Measurements from ENCODE around the gene CHD8. TPM values are rescaled to one million over a fixed set of nuclear protein-coding genes. Genes with fewer than 3 reads are reported as not detected.
A peak's percentile ranks its signal among the peaks of the same experiment; 100 is the strongest.

The CHD8 gene, protein sequence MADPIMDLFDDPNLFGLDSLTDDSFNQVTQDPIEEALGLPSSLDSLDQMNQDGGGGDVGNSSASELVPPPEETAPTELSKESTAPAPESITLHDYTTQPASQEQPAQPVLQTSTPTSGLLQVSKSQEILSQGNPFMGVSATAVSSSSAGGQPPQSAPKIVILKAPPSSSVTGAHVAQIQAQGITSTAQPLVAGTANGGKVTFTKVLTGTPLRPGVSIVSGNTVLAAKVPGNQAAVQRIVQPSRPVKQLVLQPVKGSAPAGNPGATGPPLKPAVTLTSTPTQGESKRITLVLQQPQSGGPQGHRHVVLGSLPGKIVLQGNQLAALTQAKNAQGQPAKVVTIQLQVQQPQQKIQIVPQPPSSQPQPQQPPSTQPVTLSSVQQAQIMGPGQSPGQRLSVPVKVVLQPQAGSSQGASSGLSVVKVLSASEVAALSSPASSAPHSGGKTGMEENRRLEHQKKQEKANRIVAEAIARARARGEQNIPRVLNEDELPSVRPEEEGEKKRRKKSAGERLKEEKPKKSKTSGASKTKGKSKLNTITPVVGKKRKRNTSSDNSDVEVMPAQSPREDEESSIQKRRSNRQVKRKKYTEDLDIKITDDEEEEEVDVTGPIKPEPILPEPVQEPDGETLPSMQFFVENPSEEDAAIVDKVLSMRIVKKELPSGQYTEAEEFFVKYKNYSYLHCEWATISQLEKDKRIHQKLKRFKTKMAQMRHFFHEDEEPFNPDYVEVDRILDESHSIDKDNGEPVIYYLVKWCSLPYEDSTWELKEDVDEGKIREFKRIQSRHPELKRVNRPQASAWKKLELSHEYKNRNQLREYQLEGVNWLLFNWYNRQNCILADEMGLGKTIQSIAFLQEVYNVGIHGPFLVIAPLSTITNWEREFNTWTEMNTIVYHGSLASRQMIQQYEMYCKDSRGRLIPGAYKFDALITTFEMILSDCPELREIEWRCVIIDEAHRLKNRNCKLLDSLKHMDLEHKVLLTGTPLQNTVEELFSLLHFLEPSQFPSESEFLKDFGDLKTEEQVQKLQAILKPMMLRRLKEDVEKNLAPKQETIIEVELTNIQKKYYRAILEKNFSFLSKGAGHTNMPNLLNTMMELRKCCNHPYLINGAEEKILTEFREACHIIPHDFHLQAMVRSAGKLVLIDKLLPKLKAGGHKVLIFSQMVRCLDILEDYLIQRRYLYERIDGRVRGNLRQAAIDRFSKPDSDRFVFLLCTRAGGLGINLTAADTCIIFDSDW (N-terminal part only)
- total RNA-seq, result 100 to 1,000 TPM; 123 to 127 TPM

DNA sequence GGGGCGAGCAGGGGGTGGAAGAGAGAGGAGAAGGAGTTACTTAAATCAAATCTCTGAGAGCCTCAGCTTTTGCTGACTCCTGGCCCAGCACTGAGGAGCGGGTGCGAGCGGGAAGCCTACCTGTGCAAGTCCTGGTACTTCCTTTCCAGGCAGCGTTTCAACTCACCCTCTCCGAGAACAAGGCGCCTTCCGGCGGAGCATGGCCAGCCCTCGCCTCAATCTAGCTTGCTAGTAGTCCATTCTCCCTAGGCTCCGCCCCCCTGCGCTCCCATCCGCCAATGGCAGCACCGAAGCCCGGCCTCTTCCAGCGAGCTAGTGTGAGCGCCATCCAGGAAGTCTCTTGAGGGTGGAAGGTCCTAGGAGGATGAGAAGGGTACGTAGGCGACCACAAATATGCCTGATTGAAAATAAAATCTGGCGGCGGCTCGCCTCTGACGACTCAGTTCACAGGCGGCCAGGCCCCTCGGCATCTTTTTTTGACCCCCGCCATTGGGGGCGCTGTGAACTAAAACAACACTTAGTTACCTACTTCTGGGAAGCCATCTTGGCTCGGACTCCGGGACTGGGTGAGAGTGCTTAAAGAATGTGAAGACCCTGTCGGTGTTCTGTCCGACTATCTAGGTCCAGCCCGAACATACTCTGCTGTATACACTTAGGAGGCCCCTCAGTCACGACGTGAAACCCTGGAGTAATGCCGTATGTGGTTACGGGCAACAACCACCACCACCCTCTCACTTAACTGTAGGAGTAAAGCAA, at the start of gene CHD8:
TSS of gene CHD8 (minus strand) at position 212 of the 756 bp plus-strand sequence. CDS start 24,480 bp downstream, outside the sequence.
- peaks cover 36% of the 10 kb centered on the region for H3K4me1 Mint-ChIP-seq
- peak; percentile 100 for DNase-seq
- H3K4me3 Mint-ChIP-seq, result peak within 1 kb of the TSS; percentile 92
- CTCF ChIA-PET, result interaction anchor here (0.6 to 5.0 kb wide), 18 partner anchors 9 to 331 kb away, joined by 3 to 36 read pairs (median 4); partner anchors contain the start of genes RAB2B, SUPT16H and TOX4
- POLR2A ChIA-PET, result interaction anchor here (0.6 to 1.8 kb wide), 2 partner anchors 19 to 42 kb away, joined by 5 to 20 read pairs; no protein-coding TSS in a partner anchor
- peaks cover 27% of the 10 kb centered on the region for H3K36me3 Mint-ChIP-seq (ENCODE audit: low read depth)
- no peaks in the 10 kb centered on the region for H3K9me3 Mint-ChIP-seq
- no peaks in the 10 kb centered on the region for H3K27me3 Mint-ChIP-seq
- peak within 1 kb of the TSS; percentile 99 for H3K27ac Mint-ChIP-seq

DNA sequence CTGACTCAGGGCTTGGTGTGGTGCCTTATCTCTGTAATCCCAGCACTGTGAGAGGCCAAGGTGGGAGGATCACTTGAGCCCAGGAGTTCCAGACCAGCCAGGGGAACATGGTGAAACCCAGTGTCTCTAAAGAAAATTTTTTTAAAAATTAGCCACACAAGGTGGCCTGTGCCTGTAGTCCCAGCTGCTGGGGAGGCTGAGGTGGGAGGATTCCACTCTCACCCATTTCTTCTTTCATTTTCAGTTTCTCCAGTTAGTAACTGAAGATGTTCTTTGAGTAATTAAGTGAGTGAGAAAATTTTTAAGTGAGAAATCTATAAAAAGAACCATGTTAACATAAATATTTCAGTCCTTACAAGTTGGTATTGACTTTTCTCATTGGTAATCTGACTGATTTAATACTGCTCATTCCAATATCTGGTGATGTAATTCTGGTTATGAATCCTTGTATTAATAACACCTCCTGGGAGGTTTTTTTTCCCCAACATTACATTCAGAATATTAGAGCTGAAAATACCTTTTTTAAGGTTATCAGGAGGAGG, 49.2 kb upstream of the CHD8 start:
- ChIA-PET CTCF (interaction anchor here (0.6 kb wide), 1 partner anchor 32 kb away, joined by 3 read pairs; no protein-coding TSS in a partner anchor), POLR2A (interaction anchor here (0.7 kb wide), 1 partner anchor 29 kb away, joined by 3 read pairs; no protein-coding TSS in a partner anchor)
- H3K4me3 Mint-ChIP-seq, result peak overlapping the region; percentile 51
- H3K27ac Mint-ChIP-seq, result peak overlapping the region; percentile 83
- peaks cover 53% of the 10 kb centered on the region for H3K4me1 Mint-ChIP-seq
- peak; percentile 34 for DNase-seq
- H3K9me3 Mint-ChIP-seq, result no peaks in the 10 kb centered on the region
- peaks cover 59% of the 10 kb centered on the region for H3K36me3 Mint-ChIP-seq (ENCODE audit: low read depth)
- no peaks in the 10 kb centered on the region for H3K27me3 Mint-ChIP-seq

DNA sequence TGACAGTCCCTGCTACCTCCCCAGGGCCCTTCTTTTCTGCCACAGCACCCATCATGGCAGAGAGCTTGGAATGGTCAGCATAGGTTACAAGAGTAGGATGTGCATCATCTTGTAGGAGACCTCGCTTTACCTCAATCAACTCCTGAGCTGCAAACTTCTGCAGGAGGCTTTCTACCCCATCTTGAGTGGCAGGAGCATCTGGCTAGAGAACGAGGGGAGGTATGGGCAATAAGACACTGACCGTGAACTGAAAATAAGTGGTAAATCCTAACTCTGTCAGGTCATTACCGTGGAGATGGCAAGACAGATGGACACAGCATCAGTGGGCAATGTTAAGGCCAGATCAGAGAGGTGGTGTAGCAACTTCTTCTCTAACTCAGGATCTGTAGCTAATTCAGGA, 47.5 kb upstream of the CHD8 start:
- H3K4me1 Mint-ChIP-seq, result peaks cover 54% of the 10 kb centered on the region
- H3K27me3 Mint-ChIP-seq, result no peaks in the 10 kb centered on the region
- no peak overlapping the region for H3K4me3 Mint-ChIP-seq
- POLR2A ChIA-PET, result no interaction called here
- no peak overlapping the region for H3K27ac Mint-ChIP-seq
- DNase-seq, result no peak
- H3K36me3 Mint-ChIP-seq (ENCODE audit: low read depth), result peaks cover 68% of the 10 kb centered on the region
- no peaks in the 10 kb centered on the region for H3K9me3 Mint-ChIP-seq
- CTCF ChIA-PET, result interaction anchor here (0.9 kb wide), 1 partner anchor 14 kb away, joined by 3 read pairs; no protein-coding TSS in a partner anchor

DNA sequence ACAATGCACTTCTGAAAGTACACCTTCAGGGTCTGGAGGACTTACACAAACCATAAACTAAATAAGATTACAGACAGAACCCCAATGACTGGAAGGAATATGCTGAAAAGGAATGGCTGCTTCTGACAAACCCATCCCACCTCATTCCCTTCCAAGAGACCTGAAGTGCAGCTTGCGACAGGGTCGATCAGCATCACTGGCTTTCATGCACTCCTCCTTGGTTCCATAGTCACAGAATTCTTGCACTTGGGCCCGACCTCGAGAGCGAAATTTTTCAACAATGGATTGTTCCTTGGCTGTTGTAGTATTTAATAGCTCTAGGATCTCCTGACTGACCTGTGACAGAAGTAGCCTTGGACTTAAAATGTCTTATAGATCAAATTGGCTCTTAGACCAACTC, 45.6 kb upstream of the CHD8 start:
- CTCF ChIA-PET, result interaction anchor here (0.7 to 2.4 kb wide), 6 partner anchors 11 to 531 kb away, joined by 3 to 9 read pairs (median 4); partner anchors contain the start of genes RAB2B and TOX4
- no peaks in the 10 kb centered on the region for H3K27me3 Mint-ChIP-seq
- H3K4me1 Mint-ChIP-seq, result peaks cover 44% of the 10 kb centered on the region
- no peaks in the 10 kb centered on the region for H3K9me3 Mint-ChIP-seq
- peaks cover 70% of the 10 kb centered on the region for H3K36me3 Mint-ChIP-seq (ENCODE audit: low read depth)
- POLR2A ChIA-PET, result interaction anchor here (0.6 kb wide), 1 partner anchor 1033 kb away, joined by 3 read pairs; no protein-coding TSS in a partner anchor
- H3K4me3 Mint-ChIP-seq, result no peak overlapping the region
- no peak overlapping the region for H3K27ac Mint-ChIP-seq
- no peak for DNase-seq

DNA sequence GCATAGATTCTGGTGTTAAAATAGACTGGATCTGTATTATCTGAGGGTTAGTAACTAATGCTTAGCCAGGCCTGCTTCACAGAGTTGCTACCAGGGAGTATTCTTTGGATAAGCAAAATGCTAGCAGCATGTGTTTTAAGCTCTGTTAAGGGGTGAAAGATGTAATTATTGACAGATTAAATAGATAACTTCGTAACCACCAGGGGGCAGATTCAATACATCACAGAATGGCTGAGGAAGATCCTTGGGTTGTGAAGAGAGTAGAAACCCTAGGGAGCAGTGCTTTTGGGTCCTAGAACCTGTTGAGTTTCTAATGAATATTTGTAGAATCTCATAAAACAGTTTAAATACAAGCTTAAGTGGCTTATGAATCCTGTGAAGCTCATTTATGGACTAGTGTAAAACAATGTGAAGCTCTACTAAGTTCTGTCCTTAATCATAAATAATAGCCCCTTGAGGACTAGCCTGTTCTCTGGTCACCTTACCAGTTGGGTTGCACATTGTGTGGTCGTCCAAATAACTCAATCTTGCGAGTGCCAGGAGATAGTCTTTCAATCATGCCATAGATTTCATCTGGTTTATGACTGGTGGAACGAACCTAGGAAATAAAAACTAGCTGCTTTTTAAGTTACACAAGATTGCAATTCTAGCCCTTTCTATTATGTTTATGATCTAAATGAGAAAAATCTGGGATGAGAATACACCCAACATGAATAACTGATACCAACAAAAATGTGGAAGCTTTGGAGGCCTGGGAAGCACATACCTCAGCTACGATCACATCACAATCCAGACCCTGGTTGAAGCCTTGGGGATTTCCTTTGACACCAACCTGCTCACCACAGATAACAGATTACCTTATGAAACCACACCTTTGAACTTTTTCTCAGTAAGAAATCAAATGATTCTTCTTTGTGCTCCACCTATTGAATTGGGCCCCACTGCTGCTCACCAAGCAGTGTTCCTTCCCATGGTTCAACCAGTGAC, 42.9 kb upstream of the CHD8 start:
- POLR2A ChIA-PET, result interaction anchor here (0.7 kb wide), 1 partner anchor 42 kb away, joined by 5 read pairs; no protein-coding TSS in a partner anchor

DNA sequence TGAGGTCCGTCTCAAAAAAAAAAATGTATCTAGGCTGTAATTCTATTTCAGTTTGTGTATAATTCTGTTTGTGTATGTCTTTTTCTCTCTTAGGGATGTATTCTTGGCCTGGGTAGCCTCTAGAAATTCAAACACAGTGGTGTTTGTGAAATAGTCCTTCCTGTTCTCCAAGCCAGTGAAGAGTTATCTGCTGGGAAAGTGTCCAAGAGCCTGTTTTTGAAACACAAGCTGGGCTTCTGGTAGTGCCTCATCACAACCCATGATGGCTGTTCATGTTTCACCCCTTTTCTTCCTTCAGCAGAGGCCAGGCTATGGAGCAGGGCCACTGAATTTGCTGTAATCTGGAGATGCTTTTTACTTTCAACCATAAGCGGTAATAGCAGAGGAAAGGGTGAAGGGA, 40.5 kb upstream of the CHD8 start:
- ChIA-PET POLR2A (no interaction called here), CTCF (no interaction called here)
- H3K36me3 Mint-ChIP-seq (ENCODE audit: low read depth), result peaks cover 72% of the 10 kb centered on the region
- DNase-seq, result no peak
- H3K27me3 Mint-ChIP-seq, result no peaks in the 10 kb centered on the region
- H3K27ac Mint-ChIP-seq, result no peak overlapping the region
- H3K9me3 Mint-ChIP-seq, result no peaks in the 10 kb centered on the region
- peaks cover 27% of the 10 kb centered on the region for H3K4me1 Mint-ChIP-seq
- no peak overlapping the region for H3K4me3 Mint-ChIP-seq

More for the DNA sequence above, 42.9 kb upstream of the CHD8 start:
- peak overlapping the region; percentile 69 for H3K27ac Mint-ChIP-seq
- CTCF ChIA-PET, result interaction anchor here (0.5 to 4.4 kb wide), 15 partner anchors 9 to 1102 kb away, joined by 3 to 24 read pairs (median 4); partner anchors contain the start of genes METTL3, RAB2B, SALL2 and TOX4
- no peaks in the 10 kb centered on the region for H3K27me3 Mint-ChIP-seq
- no peak overlapping the region for H3K4me3 Mint-ChIP-seq
- H3K4me1 Mint-ChIP-seq, result peaks cover 30% of the 10 kb centered on the region
- no peaks in the 10 kb centered on the region for H3K9me3 Mint-ChIP-seq
- peaks cover 79% of the 10 kb centered on the region for H3K36me3 Mint-ChIP-seq (ENCODE audit: low read depth)
- DNase-seq, result peak; percentile 58

DNA sequence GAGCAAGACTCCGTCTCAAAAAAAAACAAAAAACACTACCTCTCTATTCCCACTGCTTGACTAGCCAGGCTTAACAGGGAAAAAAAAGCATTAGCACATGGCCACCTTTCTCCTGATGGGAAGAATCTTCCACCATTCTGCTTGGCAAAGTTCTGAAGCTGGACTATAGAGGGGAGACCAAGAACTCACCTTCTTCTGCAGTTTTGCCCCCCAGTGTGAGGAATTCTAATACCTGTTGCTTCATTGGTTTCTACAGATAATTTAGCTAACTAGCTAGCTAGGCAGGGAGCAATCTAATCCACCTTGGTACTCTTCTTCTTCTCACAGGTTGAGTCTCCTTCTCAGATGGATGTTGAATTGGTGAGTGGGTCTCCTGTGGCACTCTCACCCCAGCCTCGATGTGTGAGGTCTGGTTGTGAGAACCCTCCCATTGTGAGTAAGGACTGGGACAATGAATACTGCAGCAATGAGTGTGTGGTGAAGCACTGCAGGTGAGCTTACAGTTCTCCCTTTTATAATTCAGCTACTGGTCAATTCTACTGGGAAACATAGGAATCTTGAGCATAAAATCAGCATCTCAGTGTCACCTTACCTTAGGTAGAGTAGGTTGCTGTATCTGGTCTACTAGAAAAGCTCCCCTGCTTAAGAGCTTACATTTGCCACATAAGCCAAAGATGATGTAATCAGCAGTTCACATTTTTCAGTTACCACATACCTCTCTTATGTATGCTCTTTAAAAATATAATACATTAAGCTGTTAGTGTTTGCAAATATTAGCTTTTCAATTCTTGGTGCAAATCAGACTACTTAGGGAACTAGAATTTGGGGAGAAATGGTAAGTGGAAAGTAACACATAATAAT, 39.2 kb upstream of the CHD8 start:
- ChIA-PET CTCF (interaction anchor here (0.5 to 2.7 kb wide), 8 partner anchors 13 to 466 kb away, joined by 3 to 9 read pairs (median 3); partner anchors contain the start of gene CHD8), POLR2A (interaction anchor here (0.7 kb wide), 1 partner anchor 10 kb away, joined by 5 read pairs; no protein-coding TSS in a partner anchor)
- Mint-ChIP-seq H3K27me3 (no peaks in the 10 kb centered on the region), H3K27ac (no peak overlapping the region), H3K4me1 (peaks cover 19% of the 10 kb centered on the region), H3K4me3 (no peak overlapping the region), H3K9me3 (no peaks in the 10 kb centered on the region), H3K36me3 (ENCODE audit: low read depth) (peaks cover 67% of the 10 kb centered on the region)
- DNase-seq, result no peak

DNA sequence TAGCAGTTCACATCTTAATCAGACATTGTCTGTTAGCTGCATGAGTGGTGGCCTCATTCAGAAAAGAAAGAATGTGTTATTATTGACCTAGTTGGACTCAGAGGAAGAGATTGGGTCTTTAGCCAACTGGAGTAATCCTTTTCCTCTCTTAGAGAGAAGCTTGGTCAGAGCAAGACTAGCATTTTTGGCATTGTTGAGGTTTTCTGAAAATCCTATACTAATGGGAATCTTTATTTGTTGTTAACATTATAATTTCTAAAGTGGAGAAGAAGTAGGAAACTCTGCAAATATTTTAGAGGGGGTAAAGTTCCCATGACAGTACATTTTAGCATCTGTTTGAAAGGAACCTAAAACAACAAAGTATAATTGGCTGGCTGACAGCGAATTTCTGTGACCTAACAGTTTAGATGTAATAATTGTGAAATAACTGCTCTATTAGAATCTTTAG, 30.7 kb upstream of the CHD8 start:
- H3K27me3 Mint-ChIP-seq, result no peaks in the 10 kb centered on the region
- CTCF ChIA-PET, result no interaction called here
- POLR2A ChIA-PET, result no interaction called here
- DNase-seq, result no peak
- H3K9me3 Mint-ChIP-seq, result no peaks in the 10 kb centered on the region
- H3K27ac Mint-ChIP-seq, result no peak overlapping the region
- no peak overlapping the region for H3K4me3 Mint-ChIP-seq
- H3K4me1 Mint-ChIP-seq, result no peaks in the 10 kb centered on the region
- H3K36me3 Mint-ChIP-seq (ENCODE audit: low read depth), result peaks cover 20% of the 10 kb centered on the region

DNA sequence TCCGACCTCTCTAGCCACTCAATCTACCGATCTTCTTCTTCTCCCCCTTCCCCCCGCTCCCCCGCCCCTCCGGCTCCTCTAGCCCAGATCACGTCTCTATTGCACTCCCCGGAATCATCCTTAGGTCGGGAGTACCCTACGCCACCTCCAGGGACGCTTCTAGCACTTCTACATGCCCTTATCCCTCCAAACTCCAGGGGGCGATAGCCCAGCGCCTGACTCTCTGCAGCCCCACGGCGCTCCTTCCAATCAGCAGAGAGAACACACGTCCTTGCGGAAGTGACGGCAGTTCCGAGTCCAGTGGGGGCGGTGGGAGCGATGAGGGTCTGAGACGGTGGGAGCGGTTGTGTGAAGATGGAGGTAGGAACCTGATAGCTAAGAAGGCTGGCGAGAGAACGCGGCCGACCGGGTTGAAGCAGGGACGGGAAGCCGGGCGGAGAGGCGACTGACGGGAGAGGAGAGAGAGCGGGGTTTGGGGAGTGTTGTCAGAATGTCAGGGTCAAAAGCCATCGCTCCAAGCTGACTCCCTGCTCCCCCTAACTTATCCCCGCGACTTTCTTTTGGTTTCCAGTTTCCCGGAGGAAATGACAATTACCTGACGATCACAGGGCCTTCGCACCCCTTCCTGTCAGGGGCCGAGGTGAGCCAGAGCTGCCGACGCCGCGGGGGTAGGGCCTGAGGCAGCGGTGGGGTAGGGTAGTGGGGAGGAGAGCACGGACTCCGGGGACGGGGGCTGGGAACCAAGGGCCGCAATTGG, 21.2 kb upstream of the CHD8 start, which contains the start of the genes RAB2B and TOX4:
TSS of gene RAB2B (minus strand) at position 35 of the 757 bp plus-strand sequence. CDS start 87 bp downstream, outside the sequence.
TSS of gene TOX4 (plus strand) at position 271 of the 757 bp plus-strand sequence. CDS start at position 355, 84 bp downstream.
- DNase-seq, result peak; percentile 97
- Mint-ChIP-seq H3K36me3 (ENCODE audit: low read depth) (peaks cover 26% of the 10 kb centered on the region), H3K27me3 (no peaks in the 10 kb centered on the region), H3K4me3 (peak within 1 kb of the TSS; percentile 99), H3K4me1 (peaks cover 40% of the 10 kb centered on the region), H3K27ac (peak within 1 kb of the TSS; percentile 99), H3K9me3 (no peaks in the 10 kb centered on the region)
- CTCF ChIA-PET, result interaction anchor here (0.6 to 4.0 kb wide), 25 partner anchors 11 to 166 kb away, joined by 3 to 36 read pairs (median 5); partner anchors contain the start of genes CHD8, METTL3 and SALL2
- POLR2A ChIA-PET, result interaction anchor here (1.0 kb wide), 1 partner anchor 94 kb away, joined by 3 read pairs; no protein-coding TSS in a partner anchor

All from activated CD4-positive, alpha-beta T cell treated with anti-CD3 and anti-CD28 coated beads, Interleukin-2, amount 10 ng/mL, durations not matched to agents 7 days and 5 days (primary cell).